Measurements from ENCODE around the gene CITED2. TPM values are rescaled to one million over a fixed set of nuclear protein-coding genes. Genes with fewer than 3 reads are reported as not detected.

The CITED2 gene
- total RNA-seq, 1 experiment from 2014 or later, result 110 TPM

GRCh38 chr6:139409026-139409425, 34.6 kb upstream of the CITED2 start:
- Histone ChIP-seq H3K4ac (ENCODE audit: low read depth, low read length) (no peak overlapping the region), H3T11ph (ENCODE audit: low read length) (no peak overlapping the region), H3K18ac (ENCODE audit: insufficient read length, low read depth, low read length) (no peak overlapping the region), H2AK5ac (ENCODE audit: insufficient read length, low read length) (no peak overlapping the region), H3K23me2 (ENCODE audit: insufficient read length, low read depth, low read length, poor library complexity, severe bottlenecking) (no peaks in the 10 kb centered on the region), H4K8ac (replicated peaks; ENCODE audit: insufficient read length, low read depth, low read length) (no peak overlapping the region), H4K91ac (ENCODE audit: insufficient read length, low read depth, low read length) (no peak overlapping the region), H2BK5ac (ENCODE audit: insufficient read length, low read length) (no peak overlapping the region), H2BK12ac (ENCODE audit: insufficient read length, low read depth, low read length) (no peak overlapping the region), H4K20me1 (ENCODE audit: control insufficient read depth, insufficient read depth, insufficient read length) (no peaks in the 10 kb centered on the region), H3K4me2 (ENCODE audit: insufficient read depth, insufficient read length, low read length) (no peak overlapping the region), H2BK20ac (ENCODE audit: low read depth, low read length, poor library complexity, severe bottlenecking) (no peak overlapping the region), H3K56ac (ENCODE audit: insufficient read length, low read depth, low read length) (no peak overlapping the region), H3K9me3 (ENCODE audit: control insufficient read depth, low read depth, low read length) (no peaks in the 10 kb centered on the region), H3K4me1 (ENCODE audit: insufficient read depth, low read length) (no peaks in the 10 kb centered on the region), H3K14ac (ENCODE audit: insufficient read depth, low read length) (no peak overlapping the region), H2AFZ (ENCODE audit: low read length) (peak overlapping the region; percentile 33), H3K79me2 (ENCODE audit: insufficient read depth, low read length) (no peaks in the 10 kb centered on the region), H3K79me1 (ENCODE audit: insufficient read depth, low read depth, low read length, poor library complexity, severe bottlenecking) (no peaks in the 10 kb centered on the region), H3K23ac (ENCODE audit: insufficient read length, low read depth, low read length) (no peak overlapping the region), H3K9ac (ENCODE audit: extremely low read depth, insufficient read length, low read length) (no peak overlapping the region), H3K27me3 (ENCODE audit: insufficient read depth, low read length) (no peaks in the 10 kb centered on the region), H4K5ac (ENCODE audit: insufficient read length, low read depth, low read length) (no peak overlapping the region), H2BK120ac (ENCODE audit: low read depth, low read length, poor library complexity, severe bottlenecking) (no peak overlapping the region), H2BK15ac (ENCODE audit: low read depth, low read length) (no peak overlapping the region), H3K27ac (ENCODE audit: insufficient read length, low read depth, low read length) (no peak overlapping the region)
- Mint-ChIP-seq H3K4me3 (no peak overlapping the region), H3K9me3 (no peaks in the 10 kb centered on the region), H3K36me3 (ENCODE audit: insufficient read depth in 1 of 3, low read depth in 3 of 3) (no peaks in the 10 kb centered on the region), H3K27me3 (ENCODE audit: low read depth) (no peaks in the 10 kb centered on the region; the same call in 1 of the 2 replicates), H3K27ac (peak overlapping the region in 1 of 3 experiments; percentile 28; a peak in 1 of 7 replicates), H3K4me1 (peaks cover 6 to 8% of the 10 kb centered on the region in 2 experiments; a peak in 3 of 4 replicates)
- DNase-seq, result no peak
- no CpG with 5 or more reads among the region's 4 CpGs for WGBS (ENCODE audit: extremely low coverage, insufficient read length, low lambda C conversion rate)
- TF ChIP-seq, protein P1, sequence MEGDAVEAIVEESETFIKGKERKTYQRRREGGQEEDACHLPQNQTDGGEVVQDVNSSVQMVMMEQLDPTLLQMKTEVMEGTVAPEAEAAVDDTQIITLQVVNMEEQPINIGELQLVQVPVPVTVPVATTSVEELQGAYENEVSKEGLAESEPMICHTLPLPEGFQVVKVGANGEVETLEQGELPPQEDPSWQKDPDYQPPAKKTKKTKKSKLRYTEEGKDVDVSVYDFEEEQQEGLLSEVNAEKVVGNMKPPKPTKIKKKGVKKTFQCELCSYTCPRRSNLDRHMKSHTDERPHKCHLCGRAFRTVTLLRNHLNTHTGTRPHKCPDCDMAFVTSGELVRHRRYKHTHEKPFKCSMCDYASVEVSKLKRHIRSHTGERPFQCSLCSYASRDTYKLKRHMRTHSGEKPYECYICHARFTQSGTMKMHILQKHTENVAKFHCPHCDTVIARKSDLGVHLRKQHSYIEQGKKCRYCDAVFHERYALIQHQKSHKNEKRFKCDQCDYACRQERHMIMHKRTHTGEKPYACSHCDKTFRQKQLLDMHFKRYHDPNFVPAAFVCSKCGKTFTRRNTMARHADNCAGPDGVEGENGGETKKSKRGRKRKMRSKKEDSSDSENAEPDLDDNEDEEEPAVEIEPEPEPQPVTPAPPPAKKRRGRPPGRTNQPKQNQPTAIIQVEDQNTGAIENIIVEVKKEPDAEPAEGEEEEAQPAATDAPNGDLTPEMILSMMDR (conservative IDR thresholded peaks at IDR 0.05), result no peak
